H1 (cell line): ENCODE data around the gene ATF7. TPM values are rescaled to one million over a fixed set of nuclear protein-coding genes. Genes with fewer than 3 reads are reported as not detected.

Source experiments
- CTCF ChIA-PET: fragments of 300-600 bp; sonication (Branson Sonifier 250); formaldehyde crosslinking; loops from one replicate; lab custom pipeline; 2021; ENCODE audit not compliant: partially characterized antibody; lab: Charles Lee
- POLR2A ChIA-PET: fragments of 300-600 bp; sonication (Branson Sonifier 250); formaldehyde crosslinking; loops from one replicate; lab custom pipeline; 2021; ENCODE audit warnings: inconsistent platforms; ENCODE audit not compliant: partially characterized antibody; lab: Charles Lee
- DNase-seq, 2 experiments: peaks; one replicate each; pipeline versions ENCODE4 v3.0.0 to v3.0.0-alpha.2; 2010 to 2022; ENCODE audit warnings: low spot score in 2 of 2, low read depth in 1 of 2, mixed read lengths in 1 of 2
- FAIRE-seq: peaks from 2 replicates; lab custom pipeline; 2011; peaks lifted over from hg19 to GRCh38; lab: Jason Lieb, UNC
- H2AFZ ChIP-seq: 2 replicates; pipeline ENCODE4 v1.8.1; 2012; ENCODE audit warnings: low read length, inconsistent platforms
- H2AK5ac ChIP-seq: 2 replicates; pipeline ENCODE4 v1.6.1; 2013; ENCODE audit warnings: low read depth, low read length
- H2BK120ac ChIP-seq: replicated peaks from 2 replicates; pipeline ENCODE3; 2013; ENCODE audit warnings: low read depth, low read length, inconsistent platforms
- H2BK12ac ChIP-seq: 2 replicates; pipeline ENCODE4 v1.6.1; 2013; ENCODE audit warnings: low read depth, low read length
- H2BK15ac ChIP-seq: 2 replicates; pipeline ENCODE4 v1.6.1; 2013; ENCODE audit warnings: low read length
- H2BK20ac ChIP-seq: 2 replicates; pipeline ENCODE4 v1.6.1; 2013; ENCODE audit warnings: low read length
- H2BK5ac ChIP-seq: 2 replicates; pipeline ENCODE4 v1.6.1; 2013; ENCODE audit warnings: low read depth, low read length
- H3K14ac ChIP-seq: 2 replicates; pipeline ENCODE4 v1.6.1; 2013; ENCODE audit warnings: inconsistent platforms; ENCODE audit not compliant: insufficient read length
- H3K18ac ChIP-seq: 2 replicates; pipeline ENCODE4 v1.6.1; 2013; ENCODE audit warnings: low read length; ENCODE audit errors: extremely low read depth
- H3K23ac ChIP-seq: 2 replicates; pipeline ENCODE4 v1.6.1; 2013; ENCODE audit warnings: inconsistent platforms; ENCODE audit not compliant: insufficient read length
- H3K23me2 ChIP-seq: 2 replicates; pipeline ENCODE4 v1.6.1; 2013; ENCODE audit warnings: low read depth, low read length
- H3K27ac ChIP-seq: 2 replicates; pipeline ENCODE4 v1.6.1; 2011; ENCODE audit warnings: low read depth, low read length, inconsistent platforms
- H3K27me3 ChIP-seq, 4 experiments: replicated peaks in 1 of 4; 1 replicate in 1 of 4; 2 replicates in 3 of 4; pipeline versions ENCODE4 v1.6.1 to v1.8.1; 2011 to 2013; ENCODE audit warnings: low read length in 3 of 4, mild to moderate bottlenecking in 3 of 4, inconsistent platforms in 2 of 4, mixed read lengths in 2 of 4, moderate library complexity in 1 of 4; ENCODE audit not compliant: control insufficient read depth in 3 of 4, insufficient read depth in 3 of 4; ENCODE audit errors: extremely low read depth in 1 of 4
- H3K36me3 ChIP-seq, 4 experiments: 2 replicates each; pipeline versions ENCODE4 v1.6.1 to v1.8.1; 2011 to 2013; ENCODE audit warnings: mild to moderate bottlenecking in 4 of 4, low read length in 3 of 4, moderate library complexity in 2 of 4, control low read depth in 1 of 4, inconsistent platforms in 1 of 4; ENCODE audit not compliant: insufficient read depth in 4 of 4, control insufficient read depth in 2 of 4
- H3K4ac ChIP-seq: replicated peaks from 2 replicates; pipeline ENCODE3; 2013; ENCODE audit warnings: low read length, low read depth, mixed read lengths, inconsistent platforms; ENCODE audit not compliant: insufficient read length
- H3K4me1 ChIP-seq, 4 experiments: replicated peaks in 1 of 4; 1 replicate in 1 of 4; 2 replicates in 3 of 4; pipeline versions ENCODE4 v1.6.1 to v1.8.1; 2011 to 2013; ENCODE audit warnings: low read length in 3 of 4, inconsistent platforms in 2 of 4, mixed read lengths in 1 of 4; ENCODE audit not compliant: insufficient read depth in 4 of 4, control insufficient read depth in 3 of 4
- H3K4me2 ChIP-seq, 2 experiments: 2 replicates each; pipeline versions ENCODE4 v1.6.1 to v1.8.1; 2011 to 2013; ENCODE audit warnings: low read depth in 2 of 2, low read length in 2 of 2, control low read depth in 1 of 2, inconsistent platforms in 1 of 2, mild to moderate bottlenecking in 1 of 2; ENCODE audit not compliant: insufficient read depth in 1 of 2
- H3K4me3 ChIP-seq, 4 experiments: fragments of 200-600, 300-600 bp in 1 of 4; sonication (generic), shearing (Covaris generic), sonication (Bioruptor Twin) in 1 of 4; 2 replicates each; pipeline versions ENCODE4 v1.5.1 to v1.8.1; 2011 to 2016; ENCODE audit warnings: low read length in 4 of 4, low read depth in 3 of 4, control low read depth in 2 of 4, inconsistent platforms in 2 of 4, mild to moderate bottlenecking in 2 of 4, mixed read lengths in 1 of 4, moderate library complexity in 1 of 4; ENCODE audit not compliant: insufficient read depth in 2 of 4; ENCODE audit errors: extremely low read depth in 1 of 4
- H3K56ac ChIP-seq: replicated peaks from 2 replicates; pipeline ENCODE3; 2013; ENCODE audit warnings: low read depth, mild to moderate bottlenecking, mixed read lengths, low read length, inconsistent platforms; ENCODE audit not compliant: insufficient read length
- H3K79me1 ChIP-seq: 2 replicates; pipeline ENCODE4 v1.6.1; 2013; ENCODE audit warnings: low read depth, low read length, control low read depth
- H3K79me2 ChIP-seq, 2 experiments: 2 replicates each; pipeline versions ENCODE4 v1.6.1 to v1.8.1; 2012 to 2013; ENCODE audit warnings: low read length in 2 of 2, mild to moderate bottlenecking in 2 of 2, inconsistent platforms in 1 of 2; ENCODE audit not compliant: insufficient read depth in 2 of 2, control insufficient read depth in 1 of 2
- H3K9ac ChIP-seq, 4 experiments: replicated peaks in 1 of 4; 1 replicate in 1 of 4; 2 replicates in 3 of 4; pipeline versions ENCODE4 v1.6.1 to v1.8.1; 2011 to 2013; ENCODE audit warnings: low read depth in 3 of 4, low read length in 3 of 4, control low read depth in 2 of 4, mild to moderate bottlenecking in 2 of 4, moderate library complexity in 2 of 4, inconsistent platforms in 1 of 4; ENCODE audit errors: extremely low read depth in 1 of 4
- H3K9me3 ChIP-seq, 2 experiments: 2 replicates each; pipeline versions ENCODE4 v1.6.1 to v1.8.1; 2012 to 2013; ENCODE audit warnings: mild to moderate bottlenecking in 2 of 2, moderate library complexity in 2 of 2, control low read depth in 1 of 2, inconsistent platforms in 1 of 2, low read depth in 1 of 2, low read length in 1 of 2, mixed read lengths in 1 of 2; ENCODE audit not compliant: insufficient read depth in 2 of 2
- H4K20me1 ChIP-seq, 2 experiments: replicated peaks in 1 of 2; 2 replicates each; pipeline versions ENCODE3 to v1.8.1; 2011 to 2013; ENCODE audit warnings: inconsistent platforms in 2 of 2, low read length in 2 of 2, mild to moderate bottlenecking in 1 of 2; ENCODE audit not compliant: insufficient read depth in 2 of 2, control insufficient read depth in 1 of 2
- H4K5ac ChIP-seq: 2 replicates; pipeline ENCODE4 v1.6.1; 2013; ENCODE audit warnings: low read length, low read depth, mixed read lengths, inconsistent platforms; ENCODE audit not compliant: insufficient read length
- H4K8ac ChIP-seq: 2 replicates; pipeline ENCODE4 v1.8.0; 2013; ENCODE audit warnings: mild to moderate bottlenecking, moderate library complexity, low read length, inconsistent platforms; ENCODE audit not compliant: insufficient read depth; ENCODE audit errors: extremely low read depth
- H4K91ac ChIP-seq: replicated peaks from 2 replicates; pipeline ENCODE3; 2013; ENCODE audit warnings: low read length, mixed read lengths, inconsistent platforms; ENCODE audit not compliant: insufficient read length
- CEBPB ChIP-seq: IDR thresholded peaks from 2 replicates; pipeline ENCODE4 v1.6.1; 2012; ENCODE audit warnings: low read depth, low read length
- WGBS, 2 experiments: shearing (Covaris generic) in 1 of 2; methylation state at CpG; one replicate each; pipeline versions ENCODE4 v1.1.6 to v1.1.7; 2013 to 2015; ENCODE audit warnings: low lambda C conversion rate in 2 of 2, mixed read lengths in 2 of 2, inconsistent platforms in 1 of 2, low coverage in 1 of 2, missing lambda C conversion rate in 1 of 2; ENCODE audit not compliant: insufficient replicate concordance in 2 of 2, insufficient coverage in 1 of 2, insufficient read length in 1 of 2; ENCODE audit errors: extremely low coverage in 1 of 2, missing lambda C conversion rate in 1 of 2; 5-methylcytosine and 5-hydroxymethylcytosine counted together
- polyA plus RNA-seq, 7 experiments: library from polyadenylated mRNA; depleted of rRNA in 3 of 7; stranded (reverse) in 5 of 7; unstranded in 2 of 7; fragments of >200 nt in 5 of 7; fragments of 200-250 nt in 2 of 7; gene quantifications; 1 replicate in 5 of 7; 2 replicates in 1 of 7; 4 replicates in 1 of 7; pipeline versions ENCODE4 v1.2.1 to v1.2.3, GENCODE V29; 2011 to 2013; ENCODE audit warnings: missing spikeins in 2 of 7, mixed read lengths in 2 of 7
- total RNA-seq: library from RNA; stranded (reverse); fragmentation: NEBNext Ultra II Directional; extraction: Animal tissue kit (Norgen Biotek cat#: 25700); gene quantifications from 2 replicates; pipeline ENCODE4 v1.2.1, GENCODE V29; 2021

The ATF7 gene
- total and polyA plus RNA-seq, 2 of the 8 experiments (the other 6 are each of a cell fraction or from before 2014, with no cell fraction given) = 10.1 to 16.6 TPM

DNA sequence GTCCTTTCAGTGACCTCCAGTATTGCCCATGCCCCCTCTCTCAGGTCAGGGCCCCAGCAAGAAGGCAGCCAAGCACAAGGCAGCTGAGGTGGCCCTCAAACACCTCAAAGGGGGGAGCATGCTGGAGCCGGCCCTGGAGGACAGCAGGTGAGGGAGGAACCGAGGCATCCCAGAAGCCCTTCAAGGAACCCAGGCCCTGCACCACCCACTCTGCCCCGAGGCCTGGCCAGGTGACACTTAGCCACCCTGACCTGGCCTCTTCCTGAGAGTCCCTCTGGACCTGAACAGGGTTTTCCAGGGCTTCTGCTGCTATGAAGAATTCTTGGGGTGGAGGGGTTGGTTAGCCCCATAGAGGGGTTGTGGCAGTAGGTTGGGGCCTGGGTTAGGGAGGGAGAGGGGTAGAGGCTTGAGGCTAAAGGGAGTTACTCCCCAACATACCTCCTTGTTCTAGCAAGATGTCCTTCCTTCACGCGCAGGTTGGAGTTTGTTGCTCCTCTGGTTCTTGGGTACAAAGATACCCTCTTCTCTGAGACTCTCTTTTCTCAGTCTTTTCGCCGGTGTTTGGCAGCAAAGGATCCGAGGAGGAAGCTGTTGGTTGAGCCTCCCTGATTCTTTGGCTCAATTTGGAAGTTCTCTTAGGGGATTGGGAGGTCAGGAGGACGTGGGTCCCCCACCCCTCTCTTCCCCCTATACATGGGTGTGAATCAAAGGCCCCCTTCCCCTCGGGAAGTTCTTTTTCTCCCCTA, 123.0 kb downstream of the ATF7 start:
- H3K9ac ChIP-seq = no peak overlapping the region
- H2AK5ac ChIP-seq = no peak overlapping the region
- H3K4me2 ChIP-seq = no peak overlapping the region
- CTCF ChIA-PET = interaction anchor here (0.9 to 3.9 kb wide), 9 partner anchors 9 to 182 kb away, joined by 3 to 20 read pairs (median 3); partner anchors contain the start of gene AAAS
- DNase-seq = no peak
- no peak overlapping the region for H2AFZ ChIP-seq
- no peak overlapping the region for H3K14ac ChIP-seq
- H2BK12ac ChIP-seq = no peak overlapping the region
- H4K20me1 ChIP-seq = peaks cover 0 to 4% of the 10 kb centered on the region in 2 experiments
- no peak overlapping the region for H3K18ac ChIP-seq
- H3K56ac ChIP-seq = no peak overlapping the region
- H3K79me2 ChIP-seq = peaks cover 0 to 14% of the 10 kb centered on the region in 2 experiments; a peak in 2 of 4 replicates
- 90% methylated on average over 6 of the region's 10 CpGs; no CpG with 5 or more reads in 1 of the 2 experiments for WGBS, 2 experiments
- H3K4me3 ChIP-seq = no peak overlapping the region
- no peak overlapping the region for H3K23ac ChIP-seq
- no peak overlapping the region for H3K4ac ChIP-seq
- H3K4me1 ChIP-seq = peaks cover 3 to 21% (median 12%) of the 10 kb centered on the region in 4 experiments
- peaks cover 8% of the 10 kb centered on the region for H3K79me1 ChIP-seq
- peaks cover 22% of the 10 kb centered on the region for H3K23me2 ChIP-seq
- no peak overlapping the region for H4K8ac ChIP-seq
- peaks cover 9 to 23% (median 14%) of the 10 kb centered on the region in 4 experiments; a peak in 7 of 8 replicates for H3K36me3 ChIP-seq
- no peak for TF ChIP-seq CEBPB
- no peaks in the 10 kb centered on the region for H3K27me3 ChIP-seq
- H2BK5ac ChIP-seq = no peak overlapping the region
- no peak overlapping the region for H4K5ac ChIP-seq
- H2BK20ac ChIP-seq = no peak overlapping the region
- H2BK120ac ChIP-seq = no peak overlapping the region
- no peak overlapping the region for H4K91ac ChIP-seq
- FAIRE-seq = no peak
- H2BK15ac ChIP-seq = no peak overlapping the region
- H3K9me3 ChIP-seq = no peaks in the 10 kb centered on the region
- no peak overlapping the region for H3K27ac ChIP-seq
- POLR2A ChIA-PET = interaction anchor here (0.9 to 67.0 kb wide), 4 partner anchors 9 to 184 kb away, joined by 3 to 3397 read pairs (median 31); partner anchors contain the start of genes PCBP2 and PRR13
